Fibroblast of peridontal ligament (primary cell): ENCODE results near the gene ZNF350.
"Not testable (repeated sequence)": the region's sequence is repeated elsewhere in the genome, so short reads cannot be mapped to it uniquely, and the experiment has no call there.

Source experiments
- DNase-seq: peaks from one replicate; pipeline ENCODE4 v3.0.0-alpha.2; 2010; ENCODE audit errors: extremely low read depth

Gene ZNF350

DNA sequence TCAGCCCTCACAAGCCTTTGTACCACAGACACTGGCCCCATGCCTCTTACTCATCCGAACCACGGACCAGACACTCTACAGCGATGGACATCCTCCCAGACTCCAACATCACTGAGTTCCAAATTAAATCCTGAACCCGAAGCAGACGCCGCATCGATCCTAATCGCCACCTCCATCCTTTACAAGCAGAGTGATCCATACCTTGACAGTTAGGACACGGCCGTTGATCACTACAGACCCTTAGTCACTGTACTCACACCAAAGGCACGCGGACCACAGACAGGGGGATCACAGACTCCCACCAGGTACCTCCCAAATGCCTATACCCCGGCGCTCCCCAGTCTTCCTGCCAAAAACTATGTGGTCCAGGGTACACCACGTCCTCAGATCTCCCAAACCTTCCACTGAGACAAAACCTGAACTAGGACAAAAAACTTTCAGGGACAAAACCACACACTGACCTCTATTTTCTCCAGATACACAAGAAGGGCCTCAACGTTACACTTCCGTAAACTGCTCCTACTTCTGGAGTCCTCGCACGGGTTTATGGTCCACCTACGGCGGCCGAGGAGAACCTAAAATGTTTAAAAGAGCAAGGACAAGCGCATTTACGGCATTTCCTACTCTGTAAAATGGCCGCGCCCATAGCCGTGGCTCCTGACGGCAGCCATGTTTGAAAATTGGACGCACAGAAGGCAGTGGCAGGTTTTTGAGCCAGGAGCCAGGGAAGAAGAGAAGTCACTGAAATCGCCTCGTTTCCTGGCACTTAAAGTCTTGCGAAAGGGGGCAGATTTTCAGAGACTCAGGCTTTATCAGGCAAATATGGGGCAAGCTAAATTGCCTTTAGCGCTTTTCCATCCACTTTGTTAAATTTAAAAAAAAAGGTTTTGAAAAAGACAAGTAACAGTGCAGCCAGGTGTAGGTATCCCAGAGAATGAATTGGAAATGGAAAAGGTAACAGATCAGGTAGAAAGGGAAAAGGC, at the start of gene ZNF350:
ZNF350 (minus strand) TSS at position 532 of the 983 bp plus-strand sequence. CDS start 12,480 bp downstream, outside the sequence.
- DNase-seq, result peak; percentile 96

DNA sequence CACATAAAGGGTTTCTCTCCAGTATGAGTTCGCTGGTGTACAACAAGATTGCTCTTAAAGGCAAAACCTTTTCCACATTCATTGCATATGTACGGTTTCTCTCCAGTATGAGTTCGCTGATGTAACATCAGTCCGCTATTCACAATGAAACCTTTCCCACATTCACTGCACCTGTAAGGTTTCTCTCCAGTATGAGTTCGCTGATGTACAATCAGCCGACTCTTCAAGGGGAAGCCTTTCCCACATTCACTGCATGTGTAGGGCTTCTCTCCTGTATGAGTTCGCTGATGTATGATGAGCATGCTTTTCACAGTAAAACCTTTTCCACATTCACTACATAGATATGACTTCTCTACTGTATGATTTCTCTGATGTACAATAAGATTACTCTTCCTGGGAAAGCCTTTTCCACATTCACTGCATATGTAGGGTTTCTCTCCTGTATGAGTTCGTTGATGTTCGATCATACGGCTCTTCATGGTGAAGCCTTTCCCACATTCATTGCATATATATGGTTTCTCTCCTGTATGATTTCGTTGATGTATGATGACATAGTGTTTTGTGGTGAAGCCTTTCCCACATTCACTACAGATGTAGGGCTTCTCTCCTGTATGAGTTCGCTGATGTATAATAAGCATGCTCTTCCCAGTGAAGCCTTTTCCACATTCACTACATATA, 47.5 kb upstream of the ZNF350 start:
- no peak for DNase-seq

DNA sequence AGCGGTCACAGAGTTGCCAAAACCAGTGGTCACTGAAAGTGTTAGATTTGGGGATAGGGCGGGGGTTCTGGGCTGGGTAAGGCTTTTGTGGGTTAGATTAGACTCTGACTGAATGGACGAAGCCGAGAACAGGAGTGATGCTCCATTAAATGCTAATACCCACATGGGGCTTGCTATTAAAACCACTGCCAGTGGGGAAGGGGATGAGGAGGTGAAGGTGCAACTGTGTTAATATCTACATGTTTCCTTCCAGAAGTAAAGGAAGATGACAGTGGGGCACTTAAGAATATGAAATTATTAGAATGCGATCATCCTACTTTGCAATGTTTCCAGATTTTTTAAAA, 42.1 kb upstream of the ZNF350 start:
- no peak for DNase-seq

GRCh38 chr19:52028027-52028779, 41.6 kb upstream of the ZNF350 start, which contains the start of gene ZNF614:
ZNF614 (minus strand) TSS chr19:52028379; CDS start chr19:52025745, 2,634 bp downstream.
- peak; percentile 87 for DNase-seq

- not testable (repeated sequence) for DNase-seq
Measured at GRCh38 chr19:52026255-52026990, 39.8 kb upstream of the ZNF350 start.

GRCh38 chr19:52024478-52024877, 37.8 kb upstream of the ZNF350 start:
- DNase-seq, result not testable (repeated sequence)

- no peak for DNase-seq
Measured at GRCh38 chr19:52022193-52022592, 35.6 kb upstream of the ZNF350 start.

GRCh38 chr19:52020506-52020905, 33.9 kb upstream of the ZNF350 start:
- no peak for DNase-seq

DNA sequence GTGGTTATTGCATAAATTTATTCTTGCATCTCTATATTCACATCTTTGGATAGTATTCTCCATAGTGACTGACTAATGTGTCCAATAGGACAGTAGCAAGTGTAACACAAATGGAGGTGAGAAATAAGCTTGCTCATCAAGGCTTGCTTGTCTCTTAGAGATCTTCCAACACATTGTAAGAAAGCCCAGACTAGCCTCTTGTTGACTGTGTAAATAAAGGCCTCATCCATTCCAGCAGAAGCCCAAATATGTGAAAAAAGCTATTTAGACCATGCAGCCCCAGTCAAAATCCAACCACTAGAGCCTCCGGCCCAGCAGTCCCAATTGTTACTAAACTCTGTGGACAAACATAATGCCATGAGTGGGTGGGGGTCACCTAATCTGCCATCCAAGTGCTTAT, 24.0 kb upstream of the ZNF350 start:
- no peak for DNase-seq

GRCh38 chr19:52007806-52008557, 21.3 kb upstream of the ZNF350 start, which contains the start of gene ZNF615:
ZNF615 (minus strand) TSS chr19:52008211; CDS start chr19:52003711, 4,500 bp downstream.
- peak; percentile 86 for DNase-seq

DNA sequence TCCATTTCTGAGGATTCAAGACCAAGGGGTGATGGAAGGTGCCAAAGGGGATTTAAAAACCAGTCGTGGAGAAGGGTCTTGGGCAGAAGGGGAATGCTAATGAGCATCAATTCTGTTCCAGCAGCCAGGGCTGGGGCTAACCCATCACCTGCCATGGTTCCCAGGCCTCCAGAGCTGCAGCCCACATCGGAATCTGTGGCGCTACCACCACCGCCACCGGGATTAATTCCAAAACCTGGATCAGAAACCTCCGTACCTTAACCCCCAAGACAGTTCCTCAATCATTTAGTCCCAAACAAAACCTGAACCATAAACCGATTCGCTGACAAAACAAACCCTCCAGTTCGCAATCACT, 20.8 kb upstream of the ZNF350 start:
- no peak for DNase-seq

DNA sequence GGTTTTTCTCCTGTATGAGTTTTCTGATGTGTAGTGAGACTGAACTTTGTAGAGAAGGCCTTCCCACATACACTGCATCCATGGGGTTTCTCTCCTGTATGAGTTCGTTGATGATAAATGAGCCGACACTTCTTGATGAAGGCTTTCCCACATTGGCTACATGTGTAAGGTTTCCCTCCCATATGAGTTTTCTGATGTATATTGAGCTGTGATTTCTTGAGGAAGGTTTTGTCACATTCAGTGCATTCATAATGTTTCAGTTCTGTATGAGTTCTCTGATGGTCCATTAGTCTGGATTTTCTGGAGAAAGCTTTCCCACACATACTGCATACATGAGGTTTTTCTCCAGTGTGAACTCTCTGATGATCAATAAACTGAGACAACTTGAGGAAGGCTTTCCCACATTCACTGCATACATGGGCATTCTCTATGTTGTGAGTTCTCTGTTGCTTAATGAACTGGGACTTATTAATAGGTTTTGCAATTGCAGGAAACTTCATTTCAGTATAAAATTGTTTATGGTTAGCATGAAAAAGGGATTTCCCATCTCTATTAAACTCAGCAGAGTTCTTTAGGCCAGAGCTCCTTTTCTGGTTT, 7.5 kb upstream of the ZNF350 start:
- DNase-seq, result peak; percentile 2

DNA sequence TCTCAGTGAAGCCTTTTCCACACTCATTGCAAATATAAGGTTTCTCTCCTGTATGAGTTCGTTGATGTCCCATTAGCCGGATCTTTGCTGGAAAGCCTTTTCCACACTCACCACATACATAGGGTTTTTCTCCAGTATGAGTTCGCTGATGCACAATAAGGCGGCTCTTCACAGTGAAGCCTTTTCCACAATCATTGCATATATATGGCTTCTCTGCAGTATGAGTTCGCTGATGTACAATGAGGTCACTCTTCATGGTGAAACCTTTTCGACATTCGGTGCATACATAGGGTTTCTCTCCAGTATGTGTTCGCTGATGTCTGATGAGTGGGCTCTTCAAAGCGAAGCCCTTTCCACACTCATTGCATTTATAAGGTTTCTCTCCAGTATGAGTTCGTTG, 6.8 kb upstream of the ZNF350 start:
- no peak for DNase-seq

GRCh38 chr19:51983361-51983760, 3.3 kb downstream of the ZNF350 start:
- no peak for DNase-seq

DNA sequence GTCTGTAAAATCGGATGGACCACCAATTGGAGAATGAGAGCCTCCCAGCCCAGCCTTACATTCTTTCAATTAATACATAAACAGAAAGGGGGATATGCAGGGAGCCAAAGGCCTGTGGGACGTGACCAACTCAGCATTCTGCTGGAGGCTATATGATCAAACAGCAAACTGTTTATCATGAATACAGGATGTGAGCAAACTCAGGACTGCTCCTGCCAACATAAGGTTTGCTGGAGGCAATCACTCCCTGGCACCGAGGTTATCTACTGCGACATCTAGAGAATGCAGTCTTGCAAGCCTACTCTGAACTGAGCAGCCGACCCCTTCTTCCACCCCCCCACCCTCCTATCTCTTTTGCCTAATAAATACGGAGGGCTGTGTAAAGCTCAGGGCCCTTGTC, 5.7 kb downstream of the ZNF350 start:
- not testable (repeated sequence) for DNase-seq

DNA sequence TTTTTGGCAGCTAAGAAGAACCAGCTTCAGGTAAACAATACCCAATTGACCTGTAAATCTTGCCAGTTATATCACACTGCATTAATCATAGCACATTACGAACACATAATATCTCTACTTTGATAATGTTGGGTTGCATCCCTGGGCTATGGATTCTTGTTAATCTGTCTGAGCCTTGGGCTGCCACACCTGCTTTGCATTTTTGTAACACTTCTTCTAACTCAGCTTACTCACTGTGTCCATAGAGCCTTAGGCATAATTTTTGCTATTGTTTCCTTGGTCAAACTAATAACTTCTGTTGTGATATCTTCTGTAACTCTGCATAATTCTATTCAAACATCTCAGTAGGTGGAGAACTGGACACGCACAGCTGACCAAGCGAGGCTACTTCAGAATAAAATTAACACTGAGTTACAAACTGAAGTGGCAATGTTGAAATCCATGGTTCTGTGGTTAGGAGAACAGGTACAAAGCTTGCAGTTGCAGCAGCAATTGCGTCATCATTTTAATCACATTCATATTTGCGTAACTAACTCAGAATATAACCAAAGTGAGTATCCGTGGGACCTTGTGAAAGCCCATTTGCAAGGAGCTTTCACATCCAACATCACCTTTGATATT, 6.4 kb downstream of the ZNF350 start:
- DNase-seq, result no peak

GRCh38 chr19:51978882-51979281, 7.8 kb downstream of the ZNF350 start:
- DNase-seq, result no peak

DNA sequence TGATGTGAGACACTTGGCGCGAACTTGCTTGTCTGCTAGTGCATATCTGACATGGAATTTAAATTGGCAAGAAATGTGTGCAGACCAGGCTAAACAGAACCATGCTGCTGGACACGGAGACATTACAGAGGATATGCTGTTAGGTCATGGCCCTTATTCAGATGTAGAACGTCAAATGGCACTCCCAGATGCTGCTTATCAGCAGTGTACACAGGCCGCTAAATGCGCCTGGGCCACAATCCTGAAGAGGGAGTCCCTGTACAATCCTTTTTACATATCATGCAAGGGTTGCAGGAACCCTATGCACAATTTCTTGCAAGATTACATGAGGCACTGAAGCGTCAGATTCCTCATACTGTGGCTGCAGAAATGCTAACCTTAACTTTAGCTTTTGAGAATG, 9.3 kb downstream of the ZNF350 start:
- no peak for DNase-seq

DNA sequence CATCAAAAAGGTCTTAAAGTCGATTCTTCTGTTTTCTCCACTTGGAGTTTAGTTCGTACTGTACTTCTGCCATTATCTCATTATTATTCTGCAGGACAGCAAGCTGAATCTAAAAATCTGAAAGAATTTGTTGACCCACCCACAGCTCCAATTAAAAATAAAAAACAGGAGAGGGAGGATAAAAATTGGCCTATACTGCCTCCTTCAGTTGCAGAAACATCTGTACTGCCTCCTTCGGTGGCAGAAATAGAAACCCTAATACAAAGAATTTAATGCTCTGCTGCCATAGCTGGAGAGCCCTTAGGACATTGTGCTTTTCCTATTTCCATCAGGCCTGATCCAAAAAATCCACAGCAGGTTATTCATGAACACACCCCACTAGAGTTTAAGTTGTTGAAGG, 9.8 kb downstream of the ZNF350 start:
- no peak for DNase-seq

DNA sequence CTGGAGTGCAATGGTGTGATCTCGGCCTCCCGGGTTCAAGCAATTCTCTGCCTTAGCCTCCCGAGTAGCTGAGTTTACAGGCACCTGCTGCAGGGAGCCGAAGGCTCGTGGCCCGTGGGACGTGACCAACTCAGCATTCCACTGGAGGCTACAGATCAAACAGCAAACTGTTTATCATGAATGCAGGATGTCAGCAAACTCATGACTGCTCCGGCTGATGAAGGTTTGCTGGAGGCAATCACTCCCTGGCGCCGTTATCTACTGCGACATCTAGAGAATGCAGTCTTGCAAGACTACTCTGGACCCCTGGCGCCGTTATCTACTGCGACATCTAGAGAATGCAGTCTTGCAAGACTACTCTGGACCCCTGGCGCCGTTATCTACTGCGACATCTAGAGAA, 10.9 kb downstream of the ZNF350 start:
- DNase-seq, result not testable (repeated sequence)
